ENCODE measurements around the gene RFNG.

Gene RFNG

GRCh38 chr17:82012640-82013295 lies 38.8 kb downstream of the RFNG start:
- FAIRE-seq = no peak
- TF ChIP-seq POLR2A (IDR thresholded peaks at IDR 0.05; ENCODE audit: low read depth, low read length) = no peak
- no peak for DNase-seq (ENCODE audit: insufficient read length, low spot score)

- TF ChIP-seq POLR2A (IDR thresholded peaks at IDR 0.05; ENCODE audit: low read depth, low read length) = no peak
- FAIRE-seq = no peak
- no peak for DNase-seq (ENCODE audit: insufficient read length, low spot score)
These were observed 39.4 kb downstream of the RFNG start for GRCh38 chr17:82012261-82012639.

DNA sequence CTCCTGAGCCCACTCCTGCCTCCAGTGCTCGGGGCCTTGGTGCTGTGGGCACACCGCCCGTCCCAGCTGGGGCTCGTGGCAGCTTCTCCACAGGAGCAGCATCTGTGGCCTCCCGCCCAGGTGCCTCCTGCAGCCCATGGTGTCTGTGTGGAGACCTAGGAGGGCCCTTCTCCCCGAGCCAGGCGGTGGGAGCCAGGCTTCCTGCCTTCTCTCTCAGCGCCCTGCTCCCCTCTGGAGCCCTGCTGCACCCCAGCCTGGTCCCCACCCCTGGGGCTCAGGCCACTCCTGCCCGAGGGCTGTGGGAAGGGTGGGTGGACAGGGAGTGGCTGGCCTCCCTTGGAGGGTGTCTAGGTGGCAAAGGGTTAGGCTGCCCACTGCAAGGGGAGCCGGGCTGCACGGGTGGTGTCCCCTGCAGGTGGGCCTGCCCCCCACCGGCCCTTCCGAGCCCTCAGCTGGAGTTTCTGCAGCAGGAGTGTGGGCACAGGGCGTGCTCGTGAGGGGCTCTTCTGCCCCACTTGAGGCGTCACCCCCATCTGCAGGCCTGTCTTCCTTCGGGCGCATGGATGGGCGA lies 39.9 kb downstream of the RFNG start:
- TF ChIP-seq POLR2A (IDR thresholded peaks at IDR 0.05; ENCODE audit: low read depth, low read length) = no peak
- DNase-seq (ENCODE audit: insufficient read length, low spot score) (no peak), FAIRE-seq (no peak)

GRCh38 chr17:82010575-82011525 lies 40.8 kb downstream of the RFNG start:
- DNase-seq (ENCODE audit: insufficient read length, low spot score) = no peak
- no peak for TF ChIP-seq POLR2A (IDR thresholded peaks at IDR 0.05; ENCODE audit: low read depth, low read length)
- FAIRE-seq = no peak

DNA sequence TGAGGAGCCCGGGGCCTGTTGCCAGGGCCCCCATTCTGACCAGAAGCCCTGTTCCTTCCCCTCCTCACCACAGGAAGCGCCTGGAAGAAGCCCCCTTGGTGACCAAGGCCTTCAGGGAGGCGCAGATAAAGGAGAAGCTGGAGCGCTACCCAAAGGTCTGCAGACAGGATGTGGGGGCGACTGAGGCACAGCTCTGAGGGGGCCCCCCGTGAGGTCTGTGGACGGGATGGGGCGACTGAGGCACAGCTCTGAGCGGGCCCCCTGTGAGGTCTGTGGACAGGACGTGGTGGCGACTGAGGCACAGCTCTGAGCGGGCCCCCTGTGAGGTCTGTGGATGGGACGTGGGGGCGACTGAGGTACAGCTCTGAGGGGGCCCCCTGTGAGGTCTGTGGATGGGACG lies 42.2 kb downstream of the RFNG start:
- no peak for TF ChIP-seq POLR2A (IDR thresholded peaks at IDR 0.05; ENCODE audit: low read depth, low read length)
- FAIRE-seq = no peak
- DNase-seq (ENCODE audit: insufficient read length, low spot score) = no peak

- no peak for DNase-seq (ENCODE audit: insufficient read length, low spot score)
These were observed 42.6 kb downstream of the RFNG start for GRCh38 chr17:82008941-82009405.

GRCh38 chr17:82008258-82008940 lies 43.2 kb downstream of the RFNG start:
- no peak for DNase-seq (ENCODE audit: insufficient read length, low spot score)
- TF ChIP-seq POLR2A (IDR thresholded peaks at IDR 0.05; ENCODE audit: low read depth, low read length) = no peak
- no peak for FAIRE-seq

More at GRCh38 chr17:82008941-82009405, 42.6 kb downstream of the RFNG start:
- TF ChIP-seq POLR2A (IDR thresholded peaks at IDR 0.05; ENCODE audit: low read depth, low read length) = no peak
- FAIRE-seq = no peak

GRCh38 chr17:82007495-82008257 lies 43.9 kb downstream of the RFNG start:
- no peak for DNase-seq (ENCODE audit: insufficient read length, low spot score)
- TF ChIP-seq POLR2A (IDR thresholded peaks at IDR 0.05; ENCODE audit: low read depth, low read length) = no peak
- no peak for FAIRE-seq

DNA sequence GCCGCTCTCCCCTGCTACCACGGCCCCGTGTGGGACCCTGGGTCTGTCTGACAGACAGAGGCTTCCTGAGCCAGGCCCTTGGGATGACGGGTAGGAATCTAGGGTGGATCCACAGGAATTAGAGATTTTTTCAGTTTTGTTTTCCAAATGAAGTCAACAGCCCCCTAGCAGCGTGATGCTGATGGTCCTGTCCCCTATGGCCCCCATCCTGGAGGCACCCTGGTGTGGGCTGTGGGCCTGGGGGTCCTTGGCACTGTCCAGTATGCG lies 44.5 kb downstream of the RFNG start:
- DNase-seq (ENCODE audit: insufficient read length, low spot score) = no peak
- no peak for FAIRE-seq
- TF ChIP-seq POLR2A (IDR thresholded peaks at IDR 0.05; ENCODE audit: low read depth, low read length) = no peak

- DNase-seq (ENCODE audit: insufficient read length, low spot score) = no peak
- TF ChIP-seq POLR2A (IDR thresholded peaks at IDR 0.05; ENCODE audit: low read depth, low read length) = no peak
- FAIRE-seq = no peak
These were observed 45.0 kb downstream of the RFNG start for GRCh38 chr17:82006468-82007227.

GRCh38 chr17:82005701-82006348 lies 45.8 kb downstream of the RFNG start:
- DNase-seq (ENCODE audit: insufficient read length, low spot score) (no peak), FAIRE-seq (no peak)
- TF ChIP-seq POLR2A (IDR thresholded peaks at IDR 0.05; ENCODE audit: low read depth, low read length) = no peak

Data from H54 (cell line).